SW480 (cell line): Measurements from ENCODE around the gene ITCH.
"Not testable (repeated sequence)": the region's sequence is repeated elsewhere in the genome, so short reads cannot be mapped to it uniquely, and the experiment has no call there.

Experiments used
- DNase-seq: peaks from one replicate; pipeline ENCODE4 v3.0.0-alpha.2; 2016; ENCODE audit warnings: low spot score

The ITCH gene

DNA sequence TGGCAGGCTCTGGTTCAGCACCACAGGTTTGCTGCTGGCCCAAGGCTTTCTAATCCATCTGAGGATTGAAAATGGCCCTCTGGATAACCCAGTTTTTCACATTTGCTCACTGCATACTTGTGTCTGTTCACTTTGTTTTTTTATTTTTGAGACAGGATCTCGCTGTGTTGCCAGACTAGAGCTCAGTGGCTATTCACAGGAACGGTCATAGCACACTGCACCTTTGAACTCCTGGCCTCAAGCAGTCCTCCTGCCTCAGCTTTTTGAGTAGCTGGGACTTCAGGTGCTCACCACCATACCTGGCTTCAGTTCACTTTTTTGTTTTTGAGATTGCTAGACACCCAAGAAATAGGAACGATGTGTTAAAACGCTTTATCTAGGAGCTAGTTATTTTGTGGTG lies 57.9 kb downstream of the ITCH start:
- no peak for DNase-seq

GRCh38 chr20:34421766-34422466 lies 58.8 kb downstream of the ITCH start:
- DNase-seq: no peak

- DNase-seq: not testable (repeated sequence)
Measured at GRCh38 chr20:34425032-34425690, 62.1 kb downstream of the ITCH start.

DNA sequence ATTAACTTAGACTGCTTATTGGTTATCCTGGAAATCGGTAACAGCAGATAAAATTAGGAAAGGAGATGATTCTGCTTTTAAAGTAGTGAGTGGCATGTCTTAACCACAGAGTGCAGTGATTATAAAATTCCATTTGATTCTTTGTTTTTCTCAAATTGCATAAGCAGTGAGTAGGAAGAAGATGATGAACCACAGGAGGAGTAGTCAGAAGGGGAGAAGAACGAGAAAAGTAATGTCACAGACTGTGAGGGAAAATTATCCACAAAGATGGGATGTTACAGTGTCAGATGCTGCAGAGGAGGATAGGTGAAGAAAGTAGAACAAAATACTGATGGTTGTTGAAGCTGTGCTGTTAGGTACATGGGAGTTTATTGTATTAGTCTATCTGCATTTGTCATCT lies 63.0 kb downstream of the ITCH start:
- no peak for DNase-seq

DNA sequence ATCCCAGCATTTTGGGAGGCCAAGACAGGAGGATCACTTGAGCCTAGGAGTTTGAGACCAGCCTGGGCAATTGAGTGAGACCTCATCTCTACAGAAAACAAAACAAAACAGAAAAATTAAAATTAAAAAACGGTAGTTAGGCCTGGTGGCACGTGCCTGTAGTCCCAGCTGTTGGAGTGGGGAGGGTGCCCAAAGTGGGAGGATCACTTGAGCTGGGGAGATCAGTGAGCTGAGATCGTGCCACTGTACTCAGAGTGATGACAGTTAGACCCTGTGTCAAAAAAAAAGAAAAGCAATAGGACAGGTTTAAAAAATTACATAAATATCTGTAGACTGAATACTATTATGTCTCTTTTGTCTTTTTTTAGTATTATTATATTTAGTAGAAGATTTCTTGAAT lies 64.3 kb downstream of the ITCH start:
- no peak for DNase-seq

DNA sequence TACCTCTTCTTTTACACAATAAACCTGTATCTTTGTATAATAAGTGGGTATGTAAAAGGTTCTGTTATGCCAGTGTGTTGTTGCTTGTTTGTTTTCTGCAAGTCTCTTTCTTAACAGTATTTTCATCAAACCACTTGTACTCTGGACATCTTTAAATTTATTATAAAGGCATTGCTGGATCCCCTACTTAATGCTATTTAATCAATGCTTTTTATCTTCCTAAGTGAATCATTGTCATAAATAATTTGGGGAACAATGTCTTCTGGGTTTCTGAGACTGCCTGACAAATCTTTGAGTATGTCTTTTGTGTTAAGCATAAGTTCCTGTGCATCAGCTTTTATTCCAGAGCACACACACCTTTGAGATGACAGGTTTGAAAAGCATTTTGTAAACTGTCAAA lies 64.7 kb downstream of the ITCH start:
- no peak for DNase-seq

DNA sequence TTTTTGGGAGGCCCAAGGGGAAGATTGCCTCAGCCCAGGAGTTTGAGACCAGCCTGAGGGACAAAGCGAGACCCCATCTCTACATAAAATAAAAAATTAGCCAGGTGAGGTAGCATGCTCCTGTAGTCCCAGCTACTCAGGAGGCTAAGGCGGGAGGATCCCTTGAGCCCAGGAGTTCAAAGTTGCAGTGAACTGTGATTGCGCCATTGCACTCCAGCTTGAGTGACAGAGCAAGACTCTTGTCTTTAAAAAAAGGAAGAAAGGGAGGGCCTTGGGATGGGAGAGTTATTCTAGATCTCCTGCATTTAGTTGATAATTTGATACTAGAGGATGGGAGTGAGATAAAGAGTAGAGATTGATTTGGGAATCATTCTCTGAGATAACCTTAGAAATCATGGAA lies 68.1 kb downstream of the ITCH start:
- no peak for DNase-seq

GRCh38 chr20:34432663-34433062 lies 69.6 kb downstream of the ITCH start:
- not testable (repeated sequence) for DNase-seq

GRCh38 chr20:34433391-34433790 lies 70.3 kb downstream of the ITCH start:
- no peak for DNase-seq

DNA sequence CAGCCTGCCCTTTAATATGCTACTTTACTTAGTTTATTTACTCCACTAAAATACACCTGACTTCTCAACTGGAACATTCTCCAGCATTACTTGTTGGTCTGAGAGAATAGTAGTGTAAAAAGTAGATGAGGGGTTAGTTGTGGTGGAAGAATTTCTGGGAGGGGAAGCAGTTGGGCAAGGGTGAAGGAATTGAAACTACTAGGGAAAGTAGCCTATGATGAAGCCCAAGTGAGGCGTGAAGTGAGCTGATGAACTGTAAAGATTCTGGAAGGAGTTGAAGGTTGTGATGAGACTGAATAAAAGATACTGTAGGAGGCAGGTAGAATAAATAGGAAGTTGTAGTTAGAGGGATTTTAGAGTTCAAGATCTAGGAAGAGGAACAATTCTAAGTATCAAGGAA lies 72.5 kb downstream of the ITCH start:
- DNase-seq: no peak

GRCh38 chr20:34437330-34437986 lies 74.4 kb downstream of the ITCH start:
- no peak for DNase-seq

GRCh38 chr20:34439168-34439567 lies 76.1 kb downstream of the ITCH start:
- DNase-seq: no peak

DNA sequence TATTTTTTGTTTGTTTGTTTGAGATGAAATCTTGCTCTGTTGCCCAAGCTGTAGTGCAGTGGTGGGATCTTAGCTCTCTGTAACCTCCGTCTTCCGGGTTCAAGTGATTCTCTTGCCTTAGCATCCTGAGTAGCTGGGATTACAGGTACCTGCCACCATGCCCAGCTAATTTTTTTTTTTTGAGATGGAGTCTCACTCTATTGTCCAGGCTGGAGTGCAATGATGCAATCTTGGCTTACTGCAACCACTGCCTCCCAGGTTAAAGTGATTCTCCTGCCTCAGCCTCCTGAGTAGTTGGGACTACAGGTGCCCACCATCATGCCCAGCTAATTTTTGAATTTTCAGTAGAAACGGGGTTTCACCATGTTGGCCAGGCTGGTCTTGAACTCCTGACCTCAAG lies 78.3 kb downstream of the ITCH start:
- DNase-seq: not testable (repeated sequence)

GRCh38 chr20:34443546-34443945 lies 80.5 kb downstream of the ITCH start:
- no peak for DNase-seq

DNA sequence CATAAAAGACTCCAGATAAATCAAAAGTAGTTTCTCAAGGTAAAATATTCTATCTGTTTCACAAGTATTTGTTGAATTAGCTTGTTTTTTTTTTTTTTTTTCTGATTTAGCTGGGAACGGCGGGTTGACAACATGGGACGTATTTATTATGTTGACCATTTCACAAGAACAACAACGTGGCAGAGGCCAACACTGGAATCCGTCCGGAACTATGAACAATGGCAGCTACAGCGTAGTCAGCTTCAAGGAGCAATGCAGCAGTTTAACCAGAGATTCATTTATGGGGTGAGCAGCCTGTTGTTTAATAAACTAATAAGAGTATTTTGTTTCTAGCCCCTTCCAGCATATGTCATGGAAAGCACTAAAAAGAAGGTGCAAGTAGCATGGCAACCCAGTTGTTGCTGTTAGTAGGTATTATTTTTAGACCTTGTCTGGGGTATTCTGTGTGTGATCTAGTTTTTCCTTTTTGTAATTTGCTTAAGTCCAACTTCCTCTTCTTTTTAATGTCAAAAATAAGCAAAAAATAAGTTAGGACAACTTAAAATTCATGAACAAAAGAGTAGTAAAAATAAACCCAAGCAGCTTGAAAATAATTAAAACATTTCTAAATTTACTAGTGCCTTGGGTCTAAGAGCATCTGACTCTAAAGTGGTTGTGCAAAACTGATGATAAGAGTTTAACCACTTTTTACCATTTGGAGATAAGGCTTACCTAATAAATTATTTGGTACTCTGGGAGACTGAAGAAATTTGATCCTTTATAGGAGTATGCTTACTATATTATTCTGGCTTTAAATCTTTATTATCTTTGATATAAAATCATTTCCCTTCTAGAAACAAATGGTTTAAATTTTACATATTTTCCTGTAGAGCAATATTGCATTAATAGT lies 82.3 kb downstream of the ITCH start:
- DNase-seq: no peak

GRCh38 chr20:34448517-34448916 lies 85.4 kb downstream of the ITCH start:
- no peak for DNase-seq

GRCh38 chr20:34449674-34450592 lies 86.9 kb downstream of the ITCH start:
- no peak for DNase-seq

DNA sequence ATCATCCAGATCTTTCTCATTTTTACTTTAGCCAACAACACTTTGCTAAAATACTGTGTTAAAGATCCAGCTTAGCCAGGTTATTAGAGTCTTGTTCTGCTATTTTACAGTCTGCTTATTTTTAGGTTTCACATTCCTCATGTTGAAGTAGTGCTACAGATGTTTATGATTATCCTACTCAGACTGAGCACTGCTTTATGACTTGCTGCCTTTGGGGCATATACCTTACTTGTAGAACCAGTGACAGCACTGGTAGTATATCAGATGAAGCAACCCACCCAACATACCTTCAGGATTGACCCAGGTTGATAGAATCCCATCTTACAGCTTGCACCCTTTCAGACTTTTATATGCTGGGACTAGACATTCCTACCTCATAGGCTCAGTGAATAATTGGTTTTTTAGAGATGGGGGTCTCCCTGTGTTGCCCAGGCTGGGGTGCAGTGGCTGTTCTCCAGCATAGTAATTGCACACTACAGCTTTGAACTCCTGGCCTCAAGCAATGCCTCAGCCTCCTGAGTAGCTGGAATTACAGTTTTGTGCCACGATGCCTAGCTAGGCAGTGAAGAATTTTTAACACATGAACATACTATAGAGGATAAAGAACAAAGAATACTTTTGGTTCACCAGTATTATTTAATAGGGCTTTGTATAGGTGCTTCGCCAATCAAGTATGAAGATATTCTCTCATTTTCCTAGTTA lies 89.4 kb downstream of the ITCH start:
- DNase-seq: no peak

DNA sequence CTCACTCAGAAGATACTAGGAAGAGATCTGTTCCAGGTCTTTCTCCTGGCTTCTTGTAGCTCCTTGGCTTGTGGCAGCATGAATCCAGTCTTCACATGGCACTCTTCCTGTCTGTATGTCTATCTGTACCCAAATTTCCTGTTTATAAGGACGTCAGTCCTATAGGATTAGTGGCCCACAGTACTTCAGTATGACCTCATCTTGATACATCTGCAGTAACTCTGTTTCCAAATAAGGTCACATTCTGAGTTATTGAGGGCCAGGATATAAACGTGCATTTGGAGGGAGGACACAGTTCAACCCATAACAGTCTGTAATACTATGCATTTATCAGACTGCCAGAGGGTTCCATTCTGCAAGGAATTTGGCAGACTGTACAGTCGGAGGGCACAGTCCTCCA lies 95.6 kb downstream of the ITCH start:
- no peak for DNase-seq

DNA sequence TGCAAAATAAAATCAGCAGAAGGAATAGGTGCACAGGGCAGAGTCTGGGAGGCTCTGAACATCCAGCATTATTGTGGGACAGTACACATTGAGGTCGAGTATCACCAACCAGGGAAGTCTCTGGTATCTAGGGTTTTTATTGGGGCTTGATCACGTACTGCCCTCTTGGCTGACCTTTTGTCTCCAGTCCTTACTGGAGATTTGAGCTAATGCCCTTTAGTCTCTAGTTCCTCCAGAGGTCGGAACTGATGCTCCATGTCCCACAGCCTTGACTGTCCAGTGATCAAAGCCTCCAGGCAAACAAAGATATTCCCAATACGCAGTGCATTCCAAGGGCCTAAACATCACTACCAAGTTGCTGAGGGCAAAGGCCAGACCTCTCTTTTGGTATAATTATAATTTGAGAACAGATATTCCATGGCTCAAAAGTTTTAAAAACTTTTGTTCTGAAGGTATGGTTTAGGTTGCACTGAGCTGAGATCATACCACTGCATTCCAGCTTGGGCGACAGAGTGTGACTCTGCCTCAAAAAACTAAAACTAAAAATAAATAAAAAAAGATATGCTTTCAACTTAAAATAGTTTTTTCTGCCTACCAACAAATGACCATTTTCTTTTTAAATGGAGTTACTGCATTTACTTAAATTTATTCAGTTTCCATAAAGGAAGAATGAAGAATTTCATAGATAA lies 96.3 kb downstream of the ITCH start:
- no peak for DNase-seq
